ENCODE data around the gene DDX10.

Gene DDX10

DNA sequence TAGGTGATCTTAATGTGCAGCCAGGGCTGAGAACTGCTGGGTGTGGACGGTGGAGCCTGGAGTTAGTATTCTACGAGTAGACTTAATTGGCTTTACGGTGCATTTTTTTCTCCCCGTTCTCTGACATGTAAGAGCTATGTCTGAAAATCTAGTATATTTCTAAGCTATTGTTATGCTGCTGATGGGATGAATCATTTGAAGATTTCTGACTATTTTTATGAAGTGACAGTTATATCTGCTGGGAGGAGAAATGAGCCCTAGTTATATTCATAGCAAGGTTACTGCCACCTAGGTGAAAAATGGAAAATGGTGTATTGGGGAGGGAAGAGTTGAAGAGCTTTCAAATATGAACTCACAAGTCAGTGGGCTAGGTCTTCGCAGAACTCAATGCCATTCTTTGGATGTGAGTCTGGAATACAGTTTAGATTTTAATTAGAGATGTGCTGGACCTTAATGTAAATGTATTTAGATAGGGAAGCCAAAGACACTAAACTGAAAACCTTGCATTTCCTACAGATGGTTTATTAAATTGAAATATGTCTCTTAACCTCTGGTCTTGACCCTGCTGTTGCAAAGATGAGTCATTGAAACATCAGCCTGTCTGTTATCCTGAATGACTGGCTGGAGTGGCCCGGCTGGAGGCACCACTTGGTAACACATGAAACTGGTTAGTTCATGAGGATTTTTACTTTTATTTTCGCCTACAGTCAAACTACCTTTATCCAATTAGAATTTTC lies 293.7 kb downstream of the DDX10 start:
- Histone ChIP-seq H3K9me3 (ENCODE audit: control insufficient read depth in 5 of 5, low read length in 5 of 5) (no peaks in the 10 kb centered on the region), H3K27me3 (ENCODE audit: control insufficient read depth in 5 of 5, insufficient read depth in 4 of 5, low read length in 5 of 5) (no peaks in the 10 kb centered on the region), H3K9ac (ENCODE audit: low read length in 5 of 5) (no peak overlapping the region), H3K4me3 (ENCODE audit: low read depth in 1 of 5, low read length in 5 of 5) (no peak overlapping the region), H3K36me3 (ENCODE audit: control insufficient read depth in 5 of 5, insufficient read depth in 5 of 5, low read length in 5 of 5) (no peaks in the 10 kb centered on the region), H3K4me1 (ENCODE audit: control insufficient read depth in 5 of 5, insufficient read depth in 5 of 5, low read length in 5 of 5) (no peaks in the 10 kb centered on the region), H3K27ac (ENCODE audit: low read depth, low read length) (no peak overlapping the region)

GRCh38 chr11:108959105-108959761 lies 294.4 kb downstream of the DDX10 start:
- Histone ChIP-seq H3K4me1 (ENCODE audit: control insufficient read depth in 5 of 5, insufficient read depth in 5 of 5, low read length in 5 of 5) (no peaks in the 10 kb centered on the region), H3K4me3 (ENCODE audit: low read depth in 1 of 5, low read length in 5 of 5) (no peak overlapping the region), H3K9ac (ENCODE audit: low read length in 5 of 5) (no peak overlapping the region), H3K9me3 (ENCODE audit: control insufficient read depth in 5 of 5, low read length in 5 of 5) (no peaks in the 10 kb centered on the region), H3K27ac (ENCODE audit: low read depth, low read length) (no peak overlapping the region), H3K27me3 (ENCODE audit: control insufficient read depth in 5 of 5, insufficient read depth in 4 of 5, low read length in 5 of 5) (no peaks in the 10 kb centered on the region), H3K36me3 (ENCODE audit: control insufficient read depth in 5 of 5, insufficient read depth in 5 of 5, low read length in 5 of 5) (no peaks in the 10 kb centered on the region)

DNA sequence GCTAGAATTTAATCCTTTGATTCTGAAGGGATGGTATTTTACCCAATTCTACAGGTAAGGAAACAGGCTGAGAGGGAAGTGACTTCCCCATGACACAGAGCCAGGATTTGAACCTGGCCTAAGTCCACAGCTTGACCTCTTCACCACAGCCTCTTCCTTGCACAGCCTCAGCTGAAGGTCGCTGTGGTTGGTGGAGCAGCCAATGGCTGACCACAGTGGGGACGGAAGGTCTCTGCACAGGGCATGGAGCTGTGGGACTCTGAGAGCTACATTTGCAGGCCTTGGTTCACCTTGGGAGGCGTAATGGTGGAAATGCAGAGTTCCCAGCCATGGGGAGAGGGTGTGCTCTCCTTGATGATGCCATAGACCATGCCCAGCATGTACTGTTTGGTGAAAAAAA lies 295.0 kb downstream of the DDX10 start:
- Histone ChIP-seq H3K4me3 (ENCODE audit: low read depth in 1 of 5, low read length in 5 of 5) (no peak overlapping the region), H3K9ac (ENCODE audit: low read length in 5 of 5) (no peak overlapping the region), H3K36me3 (ENCODE audit: control insufficient read depth in 5 of 5, insufficient read depth in 5 of 5, low read length in 5 of 5) (no peaks in the 10 kb centered on the region), H3K9me3 (ENCODE audit: control insufficient read depth in 5 of 5, low read length in 5 of 5) (no peaks in the 10 kb centered on the region), H3K27ac (ENCODE audit: low read depth, low read length) (no peak overlapping the region), H3K27me3 (ENCODE audit: control insufficient read depth in 5 of 5, insufficient read depth in 4 of 5, low read length in 5 of 5) (no peaks in the 10 kb centered on the region), H3K4me1 (ENCODE audit: control insufficient read depth in 5 of 5, insufficient read depth in 5 of 5, low read length in 5 of 5) (no peaks in the 10 kb centered on the region)

- Histone ChIP-seq H3K36me3 (ENCODE audit: control insufficient read depth in 5 of 5, insufficient read depth in 5 of 5, low read length in 5 of 5) (no peaks in the 10 kb centered on the region), H3K27me3 (ENCODE audit: control insufficient read depth in 5 of 5, insufficient read depth in 4 of 5, low read length in 5 of 5) (no peaks in the 10 kb centered on the region), H3K9ac (ENCODE audit: low read length in 5 of 5) (no peak overlapping the region), H3K4me3 (ENCODE audit: low read depth in 1 of 5, low read length in 5 of 5) (no peak overlapping the region), H3K4me1 (ENCODE audit: control insufficient read depth in 5 of 5, insufficient read depth in 5 of 5, low read length in 5 of 5) (no peaks in the 10 kb centered on the region), H3K27ac (ENCODE audit: low read depth, low read length) (no peak overlapping the region), H3K9me3 (ENCODE audit: control insufficient read depth in 5 of 5, low read length in 5 of 5) (peaks cover 0 to under 1% (median 0%) of the 10 kb centered on the region in 5 donors)
Observed at GRCh38 chr11:108960501-108960900, 295.6 kb downstream of the DDX10 start.

DNA sequence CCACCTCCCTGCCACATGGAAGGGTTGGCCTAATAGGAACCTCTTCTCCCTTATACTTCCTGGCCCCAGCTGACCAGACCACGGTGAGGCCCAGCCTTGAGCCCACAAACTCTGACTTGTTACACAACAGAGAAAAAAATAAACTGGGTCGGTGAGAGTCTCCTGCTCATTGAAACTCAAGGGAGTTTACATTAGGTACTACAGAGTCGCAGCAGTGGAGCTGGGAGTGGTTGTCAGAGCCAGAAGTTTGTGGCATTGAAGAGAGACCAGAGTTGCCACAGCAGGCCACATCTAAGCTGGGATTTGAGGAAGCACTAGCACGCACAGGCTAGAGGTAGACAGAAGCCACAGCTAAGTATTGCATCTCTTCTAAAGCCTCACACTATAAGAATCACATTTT lies 296.2 kb downstream of the DDX10 start:
- H3K27me3 ChIP-seq (ENCODE audit: control insufficient read depth in 5 of 5, insufficient read depth in 4 of 5, low read length in 5 of 5) = no peaks in the 10 kb centered on the region
- no peaks in the 10 kb centered on the region for H3K36me3 ChIP-seq (ENCODE audit: control insufficient read depth in 5 of 5, insufficient read depth in 5 of 5, low read length in 5 of 5)
- H3K27ac ChIP-seq (ENCODE audit: low read depth, low read length) = no peak overlapping the region
- no peaks in the 10 kb centered on the region for H3K4me1 ChIP-seq (ENCODE audit: control insufficient read depth in 5 of 5, insufficient read depth in 5 of 5, low read length in 5 of 5)
- H3K9ac ChIP-seq (ENCODE audit: low read length in 5 of 5) = no peak overlapping the region
- H3K4me3 ChIP-seq (ENCODE audit: low read depth in 1 of 5, low read length in 5 of 5) = no peak overlapping the region
- peaks cover 0 to 3% (median 0%) of the 10 kb centered on the region in 5 donors for H3K9me3 ChIP-seq (ENCODE audit: control insufficient read depth in 5 of 5, low read length in 5 of 5)

DNA sequence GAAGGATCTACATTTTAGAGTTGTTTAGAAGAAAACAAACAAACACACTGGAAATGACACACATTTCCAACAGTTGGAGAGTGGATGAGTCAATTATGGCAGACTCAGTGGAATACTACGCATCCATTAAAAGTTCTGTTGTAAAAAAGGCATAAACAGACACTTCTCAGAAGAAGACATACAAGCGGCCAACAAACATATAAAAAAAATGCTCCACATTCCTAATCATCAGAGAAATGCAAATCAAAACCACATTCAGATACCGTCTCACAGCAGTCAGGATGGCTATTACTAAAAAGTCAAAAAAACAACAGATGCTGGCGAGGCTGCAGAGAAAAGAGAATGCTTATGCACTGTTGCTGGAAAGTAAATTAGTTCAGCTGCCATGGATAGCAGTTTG lies 298.2 kb downstream of the DDX10 start:
- no peak overlapping the region for H3K4me3 ChIP-seq (ENCODE audit: low read depth in 1 of 5, low read length in 5 of 5)
- H3K27ac ChIP-seq (ENCODE audit: low read depth, low read length) = no peak overlapping the region
- no peaks in the 10 kb centered on the region for H3K27me3 ChIP-seq (ENCODE audit: control insufficient read depth in 5 of 5, insufficient read depth in 4 of 5, low read length in 5 of 5)
- no peaks in the 10 kb centered on the region for H3K36me3 ChIP-seq (ENCODE audit: control insufficient read depth in 5 of 5, insufficient read depth in 5 of 5, low read length in 5 of 5)
- H3K4me1 ChIP-seq (ENCODE audit: control insufficient read depth in 5 of 5, insufficient read depth in 5 of 5, low read length in 5 of 5) = no peaks in the 10 kb centered on the region
- peaks cover 0 to 3% (median 0%) of the 10 kb centered on the region in 5 donors for H3K9me3 ChIP-seq (ENCODE audit: control insufficient read depth in 5 of 5, low read length in 5 of 5)
- no peak overlapping the region for H3K9ac ChIP-seq (ENCODE audit: low read length in 5 of 5)

GRCh38 chr11:108965306-108966001 lies 300.6 kb downstream of the DDX10 start:
- Histone ChIP-seq H3K9ac (ENCODE audit: low read length in 5 of 5) (no peak overlapping the region), H3K9me3 (ENCODE audit: control insufficient read depth in 5 of 5, low read length in 5 of 5) (peaks cover 0 to 3% (median 0%) of the 10 kb centered on the region in 5 donors), H3K27ac (ENCODE audit: low read depth, low read length) (no peak overlapping the region), H3K36me3 (ENCODE audit: control insufficient read depth in 5 of 5, insufficient read depth in 5 of 5, low read length in 5 of 5) (no peaks in the 10 kb centered on the region), H3K27me3 (ENCODE audit: control insufficient read depth in 5 of 5, insufficient read depth in 4 of 5, low read length in 5 of 5) (no peaks in the 10 kb centered on the region), H3K4me1 (ENCODE audit: control insufficient read depth in 5 of 5, insufficient read depth in 5 of 5, low read length in 5 of 5) (no peaks in the 10 kb centered on the region), H3K4me3 (ENCODE audit: low read depth in 1 of 5, low read length in 5 of 5) (no peak overlapping the region)

GRCh38 chr11:108966206-108966605 lies 301.3 kb downstream of the DDX10 start:
- Histone ChIP-seq H3K27ac (ENCODE audit: low read depth, low read length) (no peak overlapping the region), H3K9me3 (ENCODE audit: control insufficient read depth in 5 of 5, low read length in 5 of 5) (peaks cover 0 to 3% (median 0%) of the 10 kb centered on the region in 5 donors), H3K4me3 (ENCODE audit: low read depth in 1 of 5, low read length in 5 of 5) (no peak overlapping the region), H3K27me3 (ENCODE audit: control insufficient read depth in 5 of 5, insufficient read depth in 4 of 5, low read length in 5 of 5) (no peaks in the 10 kb centered on the region), H3K36me3 (ENCODE audit: control insufficient read depth in 5 of 5, insufficient read depth in 5 of 5, low read length in 5 of 5) (no peaks in the 10 kb centered on the region), H3K4me1 (ENCODE audit: control insufficient read depth in 5 of 5, insufficient read depth in 5 of 5, low read length in 5 of 5) (no peaks in the 10 kb centered on the region), H3K9ac (ENCODE audit: low read length in 5 of 5) (no peak overlapping the region)

DNA sequence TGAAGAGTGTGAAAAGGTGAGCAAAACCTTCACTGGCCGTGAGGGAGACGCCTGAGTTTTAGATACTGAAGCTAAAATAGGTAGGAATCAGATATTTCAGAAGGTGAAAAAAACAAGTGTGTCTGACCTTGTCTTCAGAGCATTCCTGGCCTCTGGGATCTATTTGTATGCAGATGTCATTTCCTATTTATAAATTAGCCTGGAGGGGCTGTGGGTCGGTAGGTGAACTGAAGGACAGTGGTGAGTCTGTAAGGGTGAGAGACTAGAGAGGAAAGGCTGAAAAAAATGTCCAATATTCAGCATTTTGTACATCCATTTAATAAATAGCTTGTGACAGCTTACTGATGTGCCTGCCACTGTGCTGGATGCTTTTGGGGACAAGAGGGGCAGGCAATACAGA lies 302.1 kb downstream of the DDX10 start:
- Histone ChIP-seq H3K4me3 (ENCODE audit: low read depth in 1 of 5, low read length in 5 of 5) (no peak overlapping the region), H3K36me3 (ENCODE audit: control insufficient read depth in 5 of 5, insufficient read depth in 5 of 5, low read length in 5 of 5) (no peaks in the 10 kb centered on the region), H3K9me3 (ENCODE audit: control insufficient read depth in 5 of 5, low read length in 5 of 5) (peaks cover 0 to 3% (median 0%) of the 10 kb centered on the region in 5 donors), H3K4me1 (ENCODE audit: control insufficient read depth in 5 of 5, insufficient read depth in 5 of 5, low read length in 5 of 5) (no peaks in the 10 kb centered on the region), H3K9ac (ENCODE audit: low read length in 5 of 5) (no peak overlapping the region), H3K27me3 (ENCODE audit: control insufficient read depth in 5 of 5, insufficient read depth in 4 of 5, low read length in 5 of 5) (no peaks in the 10 kb centered on the region), H3K27ac (ENCODE audit: low read depth, low read length) (no peak overlapping the region)

DNA sequence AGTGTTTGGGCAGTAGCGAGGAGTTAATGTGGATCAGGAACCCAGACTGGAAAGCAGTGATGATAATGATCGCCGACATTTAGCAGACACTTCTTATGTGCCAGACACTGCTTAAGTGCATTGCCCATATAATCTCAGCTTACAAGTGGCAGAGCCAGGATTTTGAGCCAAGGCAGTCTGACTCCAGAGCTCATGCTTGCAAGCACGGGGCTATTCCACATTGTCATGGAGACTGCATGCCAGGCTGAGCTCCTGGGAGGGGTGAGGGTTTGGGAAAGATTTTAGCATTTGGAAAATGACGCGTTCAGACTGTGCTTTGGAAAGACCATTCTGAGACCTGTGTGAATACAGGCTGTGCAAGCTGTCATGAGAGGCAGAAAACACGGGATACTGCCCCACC lies 302.7 kb downstream of the DDX10 start:
- no peak overlapping the region for H3K9ac ChIP-seq (ENCODE audit: low read length in 5 of 5)
- no peaks in the 10 kb centered on the region for H3K36me3 ChIP-seq (ENCODE audit: control insufficient read depth in 5 of 5, insufficient read depth in 5 of 5, low read length in 5 of 5)
- H3K4me3 ChIP-seq (ENCODE audit: low read depth in 1 of 5, low read length in 5 of 5) = no peak overlapping the region
- H3K27ac ChIP-seq (ENCODE audit: low read depth, low read length) = no peak overlapping the region
- peaks cover 0 to 3% (median 0%) of the 10 kb centered on the region in 5 donors for H3K9me3 ChIP-seq (ENCODE audit: control insufficient read depth in 5 of 5, low read length in 5 of 5)
- H3K27me3 ChIP-seq (ENCODE audit: control insufficient read depth in 5 of 5, insufficient read depth in 4 of 5, low read length in 5 of 5) = no peaks in the 10 kb centered on the region
- no peaks in the 10 kb centered on the region for H3K4me1 ChIP-seq (ENCODE audit: control insufficient read depth in 5 of 5, insufficient read depth in 5 of 5, low read length in 5 of 5)

Measured in subcutaneous abdominal adipose tissue (tissue), 5 donors.